ENCODE measurements around the gene HSD17B12. TPM values are rescaled to one million over a fixed set of nuclear protein-coding genes. Genes with fewer than 3 reads are reported as not detected.

Gene HSD17B12
- 10 to 100 TPM; 37.5 to 47.5 (median 42.2) TPM for total RNA-seq

- Histone ChIP-seq H3K27me3 (no peaks in the 10 kb centered on the region), H3K36me3 (no peaks in the 10 kb centered on the region), H3K4me3 (peak within 1 kb of the TSS; percentile 59 to 65), H3K9me3 (no peaks in the 10 kb centered on the region), H3K4me1 (peaks cover 5 to 27% (median 6%) of the 10 kb centered on the region in 3 donors), H3K27ac (peak within 1 kb of the TSS; percentile 73 to 97 (median 93))
- ATAC-seq, result peak; percentile 100
- TF ChIP-seq EP300 (IDR thresholded peaks at IDR 0.05) (no peak), POLR2AphosphoS5 (IDR thresholded peaks at IDR 0.05) (peak; percentile 87), POLR2A (IDR thresholded peaks at IDR 0.05) (peak; percentile 76 to 82)
- TF ChIP-seq, protein P1, sequence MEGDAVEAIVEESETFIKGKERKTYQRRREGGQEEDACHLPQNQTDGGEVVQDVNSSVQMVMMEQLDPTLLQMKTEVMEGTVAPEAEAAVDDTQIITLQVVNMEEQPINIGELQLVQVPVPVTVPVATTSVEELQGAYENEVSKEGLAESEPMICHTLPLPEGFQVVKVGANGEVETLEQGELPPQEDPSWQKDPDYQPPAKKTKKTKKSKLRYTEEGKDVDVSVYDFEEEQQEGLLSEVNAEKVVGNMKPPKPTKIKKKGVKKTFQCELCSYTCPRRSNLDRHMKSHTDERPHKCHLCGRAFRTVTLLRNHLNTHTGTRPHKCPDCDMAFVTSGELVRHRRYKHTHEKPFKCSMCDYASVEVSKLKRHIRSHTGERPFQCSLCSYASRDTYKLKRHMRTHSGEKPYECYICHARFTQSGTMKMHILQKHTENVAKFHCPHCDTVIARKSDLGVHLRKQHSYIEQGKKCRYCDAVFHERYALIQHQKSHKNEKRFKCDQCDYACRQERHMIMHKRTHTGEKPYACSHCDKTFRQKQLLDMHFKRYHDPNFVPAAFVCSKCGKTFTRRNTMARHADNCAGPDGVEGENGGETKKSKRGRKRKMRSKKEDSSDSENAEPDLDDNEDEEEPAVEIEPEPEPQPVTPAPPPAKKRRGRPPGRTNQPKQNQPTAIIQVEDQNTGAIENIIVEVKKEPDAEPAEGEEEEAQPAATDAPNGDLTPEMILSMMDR (IDR thresholded peaks at IDR 0.05), result no peak
- WGBS, 2 donors (ENCODE audit: low coverage in 1 of 2), result 0 to 2% methylated on average over 10 to 16 of the region's 62 CpGs
Observed at GRCh38 chr11:43680521-43681400, at the start of gene HSD17B12. Gene HSD17B12, plus strand, starts transcription at chr11:43680738. Its CDS starts 90 bp downstream, at chr11:43680828.

GRCh38 chr11:43631732-43632131 lies 48.8 kb upstream of the HSD17B12 start:
- H3K27me3 ChIP-seq, result peaks cover 91% of the 10 kb centered on the region
- TF ChIP-seq EP300 (IDR thresholded peaks at IDR 0.05), result no peak
- TF ChIP-seq POLR2A (IDR thresholded peaks at IDR 0.05), result no peak
- TF ChIP-seq, protein P1 (IDR thresholded peaks at IDR 0.05), result no peak
- no peak for TF ChIP-seq POLR2AphosphoS5 (IDR thresholded peaks at IDR 0.05)
- no peaks in the 10 kb centered on the region for H3K36me3 ChIP-seq
- no peak overlapping the region for H3K4me3 ChIP-seq
- H3K4me1 ChIP-seq, result no peaks in the 10 kb centered on the region
- no peak for ATAC-seq
- no peaks in the 10 kb centered on the region for H3K9me3 ChIP-seq
- 26 to 27% methylated on average over 6 to 14 of the region's 14 CpGs for WGBS, 2 donors (ENCODE audit: low coverage in 1 of 2)
- H3K27ac ChIP-seq, result no peak overlapping the region

DNA sequence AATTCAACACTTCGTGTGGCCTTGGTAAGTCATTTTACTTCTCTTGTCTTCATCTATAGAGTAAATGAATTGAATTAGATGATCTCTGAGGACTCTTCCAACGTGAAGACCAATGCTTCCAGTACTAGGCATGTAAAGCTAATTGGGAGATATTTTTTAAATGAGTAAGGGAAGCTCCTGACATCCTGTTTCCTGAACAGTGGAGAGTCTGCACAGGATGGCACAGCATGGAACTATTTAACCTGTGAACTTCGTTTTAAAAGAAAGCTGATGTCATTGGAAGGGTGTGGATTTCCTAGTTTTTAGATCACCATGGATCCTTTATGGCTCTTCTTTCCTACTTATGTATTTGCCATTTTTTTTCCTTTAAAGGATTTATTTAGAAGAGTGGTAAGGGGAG lies 48.4 kb upstream of the HSD17B12 start:
- H3K4me1 ChIP-seq, result no peaks in the 10 kb centered on the region
- TF ChIP-seq POLR2A (IDR thresholded peaks at IDR 0.05) (no peak), POLR2AphosphoS5 (IDR thresholded peaks at IDR 0.05) (no peak), EP300 (IDR thresholded peaks at IDR 0.05) (no peak)
- TF ChIP-seq, protein P1 (IDR thresholded peaks at IDR 0.05), result no peak
- H3K27ac ChIP-seq, result no peak overlapping the region
- 2 to 20% methylated on average over 3 of the region's 3 CpGs for WGBS, 2 donors (ENCODE audit: low coverage in 1 of 2)
- H3K4me3 ChIP-seq, result no peak overlapping the region
- H3K27me3 ChIP-seq, result peaks cover 91% of the 10 kb centered on the region
- H3K9me3 ChIP-seq, result no peaks in the 10 kb centered on the region
- ATAC-seq, result no peak
- H3K36me3 ChIP-seq, result no peaks in the 10 kb centered on the region

DNA sequence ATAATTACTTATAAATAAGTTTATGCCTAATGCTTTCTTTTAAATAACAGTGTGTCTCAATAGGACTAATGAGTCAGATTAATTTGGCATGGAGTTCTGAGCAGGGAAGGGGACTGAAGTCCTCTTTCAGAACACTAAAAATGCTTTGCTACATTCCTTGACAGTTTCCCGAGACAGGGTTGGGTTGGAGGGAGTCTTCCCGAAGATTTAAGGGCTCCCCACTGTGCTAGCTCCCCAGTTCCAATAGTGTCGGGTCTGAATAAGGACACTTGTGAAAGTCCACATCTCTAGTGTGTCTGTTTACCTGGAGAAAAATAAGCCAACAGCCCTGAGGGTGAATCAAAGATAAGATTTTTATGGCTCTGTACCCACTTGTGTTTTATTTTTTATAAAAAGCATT lies 41.8 kb upstream of the HSD17B12 start:
- Histone ChIP-seq H3K4me1 (no peaks in the 10 kb centered on the region), H3K27ac (no peak overlapping the region), H3K9me3 (no peaks in the 10 kb centered on the region), H3K36me3 (no peaks in the 10 kb centered on the region), H3K27me3 (peaks cover 89% of the 10 kb centered on the region), H3K4me3 (no peak overlapping the region)
- WGBS, 2 donors (ENCODE audit: low coverage in 1 of 2), result 4 to 15% methylated on average over 2 to 3 of the region's 3 CpGs
- TF ChIP-seq, protein P1 (IDR thresholded peaks at IDR 0.05), result no peak
- no peak for TF ChIP-seq POLR2A (IDR thresholded peaks at IDR 0.05)
- no peak for TF ChIP-seq EP300 (IDR thresholded peaks at IDR 0.05)
- TF ChIP-seq POLR2AphosphoS5 (IDR thresholded peaks at IDR 0.05), result no peak
- no peak for ATAC-seq

GRCh38 chr11:43639224-43639623 lies 41.3 kb upstream of the HSD17B12 start:
- Histone ChIP-seq H3K36me3 (no peaks in the 10 kb centered on the region), H3K9me3 (no peaks in the 10 kb centered on the region), H3K4me1 (no peaks in the 10 kb centered on the region), H3K4me3 (no peak overlapping the region), H3K27ac (no peak overlapping the region), H3K27me3 (peaks cover 86% of the 10 kb centered on the region)
- ATAC-seq, result no peak
- TF ChIP-seq, protein P1 (IDR thresholded peaks at IDR 0.05), result no peak
- no peak for TF ChIP-seq POLR2A (IDR thresholded peaks at IDR 0.05)
- no peak for TF ChIP-seq EP300 (IDR thresholded peaks at IDR 0.05)
- 50% methylated on average over 3 of the region's 3 CpGs; no CpG with 5 or more reads in 1 of the 2 donors for WGBS, 2 donors (ENCODE audit: low coverage in 1 of 2)

Measured in gastroesophageal sphincter (tissue), 4 donors.